ENCODE data around the gene SUGCT.

DNA sequence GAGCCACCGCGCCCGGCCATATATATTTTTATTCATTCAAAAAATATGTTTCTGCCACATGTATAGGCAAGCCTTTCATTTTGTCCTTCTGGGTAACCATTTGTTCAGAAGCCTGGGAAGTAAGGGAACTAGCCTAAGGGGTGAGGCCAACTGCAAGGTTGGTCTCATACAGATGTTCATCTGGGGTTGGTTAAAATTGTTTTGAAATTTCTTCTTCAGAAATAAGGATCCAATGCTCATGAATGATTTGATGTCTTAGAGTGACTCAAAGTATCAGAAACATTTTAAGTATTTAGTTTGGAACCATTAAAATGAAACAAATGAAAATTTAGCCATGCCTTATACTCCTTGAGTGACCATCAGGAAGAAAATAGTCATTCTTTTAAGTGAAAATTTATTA is 397.2 kb downstream of the SUGCT start:
- TF ChIP-seq ZNF274 (IDR thresholded peaks at IDR 0.05; ENCODE audit: low read depth, low read length) (no peak), SUZ12 (IDR thresholded peaks at IDR 0.05; ENCODE audit: extremely low read depth, insufficient read depth, insufficient read length) (no peak), YY1 (IDR thresholded peaks at IDR 0.05; ENCODE audit: insufficient read depth, insufficient read length) (no peak)
